C1 segment of cervical spinal cord (tissue), 14 donors: Measurements from ENCODE around the gene TMEM163.
"Not testable (repeated sequence)": the region's sequence is repeated elsewhere in the genome, so short reads cannot be mapped to it uniquely, and the experiment has no call there.

Experiments
- DNase-seq, 14 donors: peaks; one replicate each; lab custom pipeline; 2025; lab: John Stamatoyannopoulos, UW

TMEM163 gene

GRCh38 chr2:134491771-134492441 lies 226.9 kb downstream of the TMEM163 start:
- DNase-seq: no peak

GRCh38 chr2:134491022-134491421 lies 227.8 kb downstream of the TMEM163 start:
- no peak for DNase-seq

- no peak for DNase-seq
Observed at GRCh38 chr2:134490559-134490958, 228.2 kb downstream of the TMEM163 start.

- DNase-seq: no peak
Observed at GRCh38 chr2:134489732-134490384, 228.9 kb downstream of the TMEM163 start.

- DNase-seq: no peak
Observed at GRCh38 chr2:134482766-134483340, 235.9 kb downstream of the TMEM163 start.

GRCh38 chr2:134482131-134482723 lies 236.6 kb downstream of the TMEM163 start:
- DNase-seq: no peak

GRCh38 chr2:134479696-134480330 lies 239.0 kb downstream of the TMEM163 start:
- DNase-seq: no peak

- DNase-seq: not testable (repeated sequence)
Observed at GRCh38 chr2:134476982-134477381, 241.8 kb downstream of the TMEM163 start.

GRCh38 chr2:134470561-134471168 lies 248.1 kb downstream of the TMEM163 start:
- no peak for DNase-seq

GRCh38 chr2:134469516-134470115 lies 249.2 kb downstream of the TMEM163 start:
- DNase-seq: no peak

- DNase-seq: no peak
Observed at GRCh38 chr2:134468776-134469175, 250.0 kb downstream of the TMEM163 start.

GRCh38 chr2:134468164-134468563 lies 250.6 kb downstream of the TMEM163 start:
- DNase-seq: no peak

GRCh38 chr2:134466141-134466540 lies 252.7 kb downstream of the TMEM163 start:
- peak in 1 of 14 donors; percentile 79 for DNase-seq

- DNase-seq: no peak
Observed at GRCh38 chr2:134465228-134466105, 253.3 kb downstream of the TMEM163 start.

- no peak for DNase-seq
Observed at GRCh38 chr2:134463699-134464022, 255.1 kb downstream of the TMEM163 start.

- DNase-seq: peak in 1 of 14 donors; percentile 21
Observed at GRCh38 chr2:134462791-134463698, 255.8 kb downstream of the TMEM163 start.

GRCh38 chr2:134462275-134462674 lies 256.5 kb downstream of the TMEM163 start:
- no peak for DNase-seq

GRCh38 chr2:134461511-134461910 lies 257.3 kb downstream of the TMEM163 start:
- DNase-seq: no peak

GRCh38 chr2:134460583-134460998 lies 258.2 kb downstream of the TMEM163 start:
- DNase-seq: peak in 10 of 14 donors; percentile 18 to 96 (median 40)
